NB4 (cell line): ENCODE results near the gene SMC3.

ENCODE experiments used
- CTCF ChIP-seq: IDR thresholded peaks from one replicate; pipeline ENCODE4 v1.5.1; 2012; ENCODE audit warnings: low read depth, low read length
- MAX ChIP-seq: IDR thresholded peaks from 2 replicates; pipeline ENCODE4 v1.6.1; 2011; ENCODE audit warnings: low read depth, low read length
- MYC ChIP-seq: IDR thresholded peaks from 2 replicates; pipeline ENCODE4 v1.6.1; 2011; ENCODE audit warnings: low read depth, low read length
- POLR2A ChIP-seq: IDR thresholded peaks from 2 replicates; pipeline ENCODE4 v1.6.1; 2011; ENCODE audit warnings: mild to moderate bottlenecking; ENCODE audit not compliant: insufficient read length; ENCODE audit errors: extremely low read depth

GRCh38 chr10:110540031-110540430 lies 27.5 kb upstream of the SMC3 start:
- TF ChIP-seq CTCF (no peak), POLR2A (no peak), MYC (no peak), MAX (no peak)
